Common myeloid progenitor, CD34-positive (primary cell): ENCODE data around the gene RAET1G.
"Not testable (repeated sequence)": the region's sequence is repeated elsewhere in the genome, so short reads cannot be mapped to it uniquely, and the experiment has no call there.

Source experiments
- CTCF ChIA-PET: fragments of 350-600 bp; sonication (Branson Sonifier 250); formaldehyde crosslinking; loops from one replicate; lab custom pipeline; 2021; ENCODE audit warnings: antibody characterized with exemption; lab: Charles Lee
- POLR2A ChIA-PET: fragments of 350-600 bp; sonication (Branson Sonifier 250); formaldehyde crosslinking; loops from one replicate; lab custom pipeline; 2021; ENCODE audit warnings: antibody characterized with exemption; lab: Charles Lee
- DNase-seq, 3 donors: peaks; one replicate each; pipeline versions ENCODE4 v3.0.0 to v3.0.0-alpha.2; 2013
- H3K27ac ChIP-seq, 2 experiments: 1 replicate in 1 of 2; 2 replicates in 1 of 2; pipeline ENCODE4 v1.7.0; 2013; ENCODE audit warnings: inconsistent platforms in 2 of 2, low read length in 2 of 2, mild to moderate bottlenecking in 2 of 2, low read depth in 1 of 2, moderate library complexity in 1 of 2; ENCODE audit not compliant: severe bottlenecking in 2 of 2, insufficient read depth in 1 of 2, poor library complexity in 1 of 2
- H3K27me3 ChIP-seq, 5 experiments: replicated peaks in 2 of 5; 1 replicate in 3 of 5; 2 replicates in 2 of 5; pipeline versions ENCODE4 v1.6.1 to v1.7.0; 2013; ENCODE audit warnings: low read length in 4 of 5, mild to moderate bottlenecking in 2 of 5, moderate library complexity in 2 of 5, inconsistent platforms in 1 of 5; ENCODE audit not compliant: insufficient read depth in 5 of 5, control insufficient read depth in 4 of 5
- H3K36me3 ChIP-seq, 4 experiments: 1 replicate in 2 of 4; 2 replicates in 2 of 4; pipeline versions ENCODE4 v1.6.1 to v1.7.0; 2013; ENCODE audit warnings: low read length in 3 of 4, control low read depth in 1 of 4, mild to moderate bottlenecking in 1 of 4; ENCODE audit not compliant: control insufficient read depth in 4 of 4, insufficient read depth in 4 of 4
- H3K4me1 ChIP-seq, 4 experiments: 1 replicate in 3 of 4; 2 replicates in 1 of 4; pipeline versions ENCODE4 v1.6.1 to v1.7.1; 2013; ENCODE audit warnings: low read length in 3 of 4, mild to moderate bottlenecking in 3 of 4, control low read depth in 1 of 4, inconsistent platforms in 1 of 4, moderate library complexity in 1 of 4; ENCODE audit not compliant: control insufficient read depth in 4 of 4, insufficient read depth in 4 of 4; ENCODE audit errors: control extremely low read depth in 1 of 4
- H3K4me3 ChIP-seq, 7 experiments: 1 replicate in 4 of 7; 2 replicates in 3 of 7; pipeline versions ENCODE4 v1.5.1 to v1.7.0; 2013; ENCODE audit warnings: mild to moderate bottlenecking in 7 of 7, low read length in 6 of 7, moderate library complexity in 6 of 7, inconsistent platforms in 2 of 7, low read depth in 2 of 7, control low read depth in 1 of 7; ENCODE audit not compliant: insufficient read depth in 4 of 7, control insufficient read depth in 1 of 7; ENCODE audit errors: extremely low read depth in 1 of 7
- H3K9me3 ChIP-seq, 5 experiments: 1 replicate in 4 of 5; 2 replicates in 1 of 5; pipeline versions ENCODE4 v1.6.1 to v1.7.1; 2013; ENCODE audit warnings: low read length in 4 of 5, mild to moderate bottlenecking in 2 of 5, inconsistent platforms in 1 of 5, low read depth in 1 of 5, moderate library complexity in 1 of 5; ENCODE audit not compliant: control insufficient read depth in 4 of 5, insufficient read depth in 2 of 5; ENCODE audit errors: control extremely low read depth in 1 of 5
- WGBS: methylation state at CpG from one replicate; pipeline ENCODE4 v1.1.5; 2013; ENCODE audit not compliant: insufficient coverage; 5-methylcytosine and 5-hydroxymethylcytosine counted together

RAET1G gene

DNA sequence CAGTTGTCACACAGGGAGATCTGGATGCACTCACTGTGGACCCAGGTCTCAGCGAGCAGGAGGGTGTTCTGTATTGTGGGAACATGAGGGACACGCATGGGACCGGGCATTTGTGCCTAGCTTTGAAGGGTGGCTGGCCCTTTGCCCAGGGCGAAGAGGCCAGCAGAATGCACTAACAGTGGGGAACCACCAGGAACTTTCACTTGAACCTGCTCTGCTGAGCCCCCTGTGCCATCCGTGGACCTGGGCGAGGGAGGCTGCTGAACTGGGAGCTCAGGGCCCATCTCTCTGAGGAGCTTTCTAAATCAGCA lies 17.7 kb upstream of the RAET1G start:
- DNase-seq, result peak in 1 of 3 donors; percentile 10
- Histone ChIP-seq H3K4me1 (peaks cover 0 to 30% (median 22%) of the 10 kb centered on the region in 4 experiments), H3K4me3 (no peak overlapping the region), H3K27me3 (peaks cover 30 to 77% (median 39%) of the 10 kb centered on the region in 5 experiments), H3K9me3 (no peaks in the 10 kb centered on the region), H3K36me3 (no peaks in the 10 kb centered on the region), H3K27ac (no peak overlapping the region)
- ChIA-PET CTCF (interaction anchor here (0.6 to 1.7 kb wide), 6 partner anchors 13 to 130 kb away, joined by 3 to 5 read pairs (median 4); no protein-coding TSS in a partner anchor), POLR2A (no interaction called here)
- 12% methylated on average over 6 of the region's 6 CpGs for WGBS

- CTCF ChIA-PET, result interaction anchor here (0.6 to 1.7 kb wide), 5 partner anchors 17 to 131 kb away, joined by 3 to 5 read pairs (median 4); no protein-coding TSS in a partner anchor
- Histone ChIP-seq H3K27me3 (peaks cover 30 to 80% (median 44%) of the 10 kb centered on the region in 5 experiments), H3K27ac (no peak overlapping the region), H3K9me3 (no peaks in the 10 kb centered on the region), H3K4me1 (peaks cover 0 to 30% (median 22%) of the 10 kb centered on the region in 4 experiments), H3K36me3 (no peaks in the 10 kb centered on the region), H3K4me3 (no peak overlapping the region)
- DNase-seq, result no peak
- WGBS, result 13% methylated on average over 3 of the region's 6 CpGs
- POLR2A ChIA-PET, result no interaction called here
These were observed 17.2 kb upstream of the RAET1G start for GRCh38 chr6:149939909-149940671.

DNA sequence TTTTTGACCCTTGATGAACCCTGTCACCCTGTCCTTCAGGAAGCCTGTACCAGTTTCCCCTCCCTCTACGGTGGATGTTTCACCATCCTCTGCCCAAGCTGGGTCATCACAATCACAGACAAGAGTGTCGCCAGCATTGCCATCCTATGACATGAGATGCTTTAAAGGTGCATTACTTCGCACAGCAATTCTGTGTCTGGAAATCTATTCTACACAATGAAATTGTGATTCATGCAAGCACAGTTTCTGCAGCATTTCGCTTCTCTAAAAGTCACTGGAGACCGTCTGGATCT lies 16.4 kb upstream of the RAET1G start:
- peaks cover 33 to 88% (median 51%) of the 10 kb centered on the region in 5 experiments for H3K27me3 ChIP-seq
- no peak overlapping the region for H3K4me3 ChIP-seq
- H3K9me3 ChIP-seq, result no peaks in the 10 kb centered on the region
- DNase-seq, result peak in 1 of 3 donors; percentile 16
- H3K27ac ChIP-seq, result no peak overlapping the region
- WGBS, result 24% methylated on average over 5 of the region's 5 CpGs
- no peaks in the 10 kb centered on the region for H3K36me3 ChIP-seq
- ChIA-PET POLR2A (no interaction called here), CTCF (interaction anchor here (0.9 to 1.4 kb wide), 3 partner anchors 10 to 87 kb away, joined by 3 read pairs; no protein-coding TSS in a partner anchor)
- H3K4me1 ChIP-seq, result peaks cover 0 to 30% (median 22%) of the 10 kb centered on the region in 4 experiments

DNA sequence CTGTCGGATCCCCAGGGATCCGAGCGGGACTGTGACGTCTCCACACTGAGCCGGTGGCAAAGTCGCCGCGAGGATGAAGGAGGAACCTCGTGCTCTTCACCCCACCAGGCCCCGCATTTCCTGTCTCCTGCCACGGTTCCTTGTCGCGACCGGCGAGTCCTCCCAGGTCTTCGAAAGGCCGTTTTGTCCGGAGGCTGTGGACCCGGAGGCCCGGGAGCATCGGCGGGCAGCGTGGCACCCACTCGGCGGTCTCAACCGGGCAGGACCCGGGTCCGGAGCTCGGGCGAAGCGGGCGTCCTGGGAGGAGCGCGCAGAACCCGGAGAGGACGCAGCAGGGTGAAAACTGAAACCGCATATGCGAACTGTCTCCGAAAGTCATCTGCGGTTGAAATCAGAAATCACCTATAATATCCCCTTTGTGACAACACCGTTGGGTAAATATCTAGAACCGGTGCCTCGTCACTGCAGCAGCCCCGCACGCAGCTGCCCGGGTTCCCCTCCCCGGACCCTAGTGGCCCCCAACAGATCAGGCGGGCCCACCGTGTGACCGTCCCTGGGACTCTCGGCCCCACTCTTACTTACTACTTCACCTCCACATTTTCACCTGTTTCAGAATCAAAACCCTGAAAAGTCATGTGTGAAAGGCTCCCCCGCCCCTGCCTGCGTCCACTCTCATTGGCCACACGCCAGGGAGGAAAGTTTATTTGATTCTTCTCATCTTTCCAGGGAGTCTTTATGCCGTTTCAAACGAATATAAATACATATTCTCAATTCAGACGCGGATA lies 15.8 kb upstream of the RAET1G start:
- no peak overlapping the region for H3K27ac ChIP-seq
- ChIA-PET POLR2A (no interaction called here), CTCF (interaction anchor here (0.6 to 1.4 kb wide), 4 partner anchors 9 to 86 kb away, joined by 3 read pairs; no protein-coding TSS in a partner anchor)

GRCh38 chr6:149938013-149938570 lies 15.2 kb upstream of the RAET1G start:
- Histone ChIP-seq H3K4me3 (peak overlapping the region in 4 of 7 experiments; percentile 19 to 63 (median 50)), H3K4me1 (peaks cover 0 to 30% (median 22%) of the 10 kb centered on the region in 4 experiments), H3K27me3 (peaks cover 33 to 96% (median 57%) of the 10 kb centered on the region in 5 experiments)
- 4% methylated on average over 13 of the region's 20 CpGs for WGBS
- CTCF ChIA-PET, DNase-seq, H3K27ac ChIP-seq, POLR2A ChIA-PET, H3K9me3 ChIP-seq, H3K36me3 ChIP-seq: not testable (repeated sequence)

More for the DNA sequence above, 15.8 kb upstream of the RAET1G start:
- H3K36me3 ChIP-seq, result no peaks in the 10 kb centered on the region
- no peaks in the 10 kb centered on the region for H3K9me3 ChIP-seq
- DNase-seq, result peak in 2 of 3 donors; percentile 68 to 73
- peaks cover 0 to 30% (median 22%) of the 10 kb centered on the region in 4 experiments for H3K4me1 ChIP-seq
- H3K27me3 ChIP-seq, result peaks cover 33 to 93% (median 52%) of the 10 kb centered on the region in 5 experiments
- H3K4me3 ChIP-seq, result peak overlapping the region; percentile 15 to 63 (median 44)
- WGBS, result 2% methylated on average over 50 of the region's 58 CpGs

DNA sequence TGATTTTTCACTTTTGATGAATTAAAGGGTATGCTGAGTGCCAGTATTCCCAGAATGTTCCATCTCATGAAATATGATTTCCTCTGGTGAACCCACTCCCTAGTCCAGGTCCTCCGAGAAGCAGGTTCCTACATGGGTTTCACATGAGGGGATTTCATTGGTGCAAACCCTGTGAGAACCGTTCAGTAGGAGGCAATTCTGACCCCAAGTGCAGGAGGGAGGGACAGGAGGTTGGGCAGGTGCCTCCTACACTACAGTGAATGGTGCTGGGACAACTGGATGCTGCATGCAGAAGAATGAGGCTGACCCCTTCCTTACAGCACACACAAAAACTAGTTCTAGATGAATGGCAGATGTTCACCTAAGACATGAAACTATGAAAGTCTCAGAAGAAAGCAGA lies 13.8 kb upstream of the RAET1G start:
- no peaks in the 10 kb centered on the region for H3K36me3 ChIP-seq
- no peak overlapping the region for H3K4me3 ChIP-seq
- peaks cover 35 to 95% (median 57%) of the 10 kb centered on the region in 5 experiments for H3K27me3 ChIP-seq
- H3K4me1 ChIP-seq, result peaks cover 0 to 23% (median 17%) of the 10 kb centered on the region in 4 experiments
- CTCF ChIA-PET, result interaction anchor here (1.5 to 1.7 kb wide), 2 partner anchors 14 to 25 kb away, joined by 4 to 7 read pairs; no protein-coding TSS in a partner anchor
- no peak for DNase-seq
- H3K9me3 ChIP-seq, result no peaks in the 10 kb centered on the region
- WGBS, result 40% methylated on average over 1 of the region's 2 CpGs
- no peak overlapping the region for H3K27ac ChIP-seq
- POLR2A ChIA-PET, result no interaction called here
